ENCODE measurements around the gene SMARCD3. TPM values are rescaled to one million over a fixed set of nuclear protein-coding genes. Genes with fewer than 3 reads are reported as not detected.

Gene SMARCD3
- total RNA-seq, 2 donors from 2014 or later = 40.0 to 43.5 TPM

DNA sequence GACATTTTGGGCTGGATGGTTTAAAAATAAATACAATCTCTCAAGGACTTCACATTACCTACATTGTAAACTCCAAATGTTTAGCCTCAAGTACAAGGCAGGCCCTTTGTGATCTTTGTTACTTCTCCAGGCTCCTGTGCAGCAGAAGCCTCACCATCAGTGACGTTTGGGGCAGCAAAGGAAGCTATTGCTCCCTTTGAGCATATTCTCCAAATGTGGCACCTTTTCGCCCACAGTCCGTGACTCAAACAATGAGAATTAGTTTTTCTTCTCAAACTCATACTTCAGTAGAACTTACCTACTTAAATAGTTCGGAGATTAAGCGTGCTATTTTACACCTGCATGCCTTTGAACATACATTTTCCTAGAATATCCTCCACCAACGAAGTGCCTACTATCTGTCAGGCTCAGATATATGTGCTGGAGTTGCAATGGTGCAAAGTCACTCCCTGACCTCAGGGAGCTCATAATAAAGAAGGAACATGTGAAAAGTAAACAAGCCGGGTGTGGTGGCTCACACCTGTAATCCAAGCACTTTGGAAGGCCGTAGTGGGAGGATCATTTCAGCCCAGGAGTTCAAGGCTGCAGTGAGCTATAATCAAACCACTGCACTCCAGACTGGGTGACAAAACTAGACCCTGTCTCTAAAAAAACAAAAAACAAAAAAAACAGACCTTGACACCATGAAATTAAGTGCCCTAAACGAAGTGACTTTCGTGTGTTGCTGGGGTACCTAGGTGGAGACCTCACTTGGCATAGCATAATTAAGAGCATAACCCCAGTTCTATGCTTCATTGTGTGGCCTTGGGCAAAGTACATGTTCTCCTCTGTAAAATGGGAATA is 20.2 kb downstream of the SMARCD3 start:
- peak overlapping the region; percentile 68 for H3K9ac ChIP-seq (ENCODE audit: extremely low read depth, low read length, poor library complexity, severe bottlenecking)
- Mint-ChIP-seq H3K27me3 (ENCODE audit: insufficient read depth) (no peaks in the 10 kb centered on the region), H3K4me1 (peaks cover 36% of the 10 kb centered on the region), H3K36me3 (ENCODE audit: low read depth) (peaks cover 22% of the 10 kb centered on the region), H3K4me3 (peak overlapping the region; percentile 97), H3K27ac (peak overlapping the region; percentile 99), H3K9me3 (no peaks in the 10 kb centered on the region)
- H3K4me1 ChIP-seq (ENCODE audit: control insufficient read depth, insufficient read depth, low read length) = peaks cover 11% of the 10 kb centered on the region
- no peaks in the 10 kb centered on the region for H3K27me3 ChIP-seq (ENCODE audit: control insufficient read depth, insufficient read depth, low read length, poor library complexity, severe bottlenecking)
- peak overlapping the region; percentile 95 for H3K27ac ChIP-seq (ENCODE audit: low read depth, low read length)
- TF ChIP-seq, protein P1, sequence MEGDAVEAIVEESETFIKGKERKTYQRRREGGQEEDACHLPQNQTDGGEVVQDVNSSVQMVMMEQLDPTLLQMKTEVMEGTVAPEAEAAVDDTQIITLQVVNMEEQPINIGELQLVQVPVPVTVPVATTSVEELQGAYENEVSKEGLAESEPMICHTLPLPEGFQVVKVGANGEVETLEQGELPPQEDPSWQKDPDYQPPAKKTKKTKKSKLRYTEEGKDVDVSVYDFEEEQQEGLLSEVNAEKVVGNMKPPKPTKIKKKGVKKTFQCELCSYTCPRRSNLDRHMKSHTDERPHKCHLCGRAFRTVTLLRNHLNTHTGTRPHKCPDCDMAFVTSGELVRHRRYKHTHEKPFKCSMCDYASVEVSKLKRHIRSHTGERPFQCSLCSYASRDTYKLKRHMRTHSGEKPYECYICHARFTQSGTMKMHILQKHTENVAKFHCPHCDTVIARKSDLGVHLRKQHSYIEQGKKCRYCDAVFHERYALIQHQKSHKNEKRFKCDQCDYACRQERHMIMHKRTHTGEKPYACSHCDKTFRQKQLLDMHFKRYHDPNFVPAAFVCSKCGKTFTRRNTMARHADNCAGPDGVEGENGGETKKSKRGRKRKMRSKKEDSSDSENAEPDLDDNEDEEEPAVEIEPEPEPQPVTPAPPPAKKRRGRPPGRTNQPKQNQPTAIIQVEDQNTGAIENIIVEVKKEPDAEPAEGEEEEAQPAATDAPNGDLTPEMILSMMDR (conservative IDR thresholded peaks at IDR 0.05) = no peak
- WGBS, 2 experiments (ENCODE audit: insufficient coverage in 1 of 2, insufficient read length in 1 of 2) = 82 to 85% methylated on average over 10 of the region's 10 CpGs
- no peak for DNase-seq
- H3K36me3 ChIP-seq (ENCODE audit: control insufficient read depth, insufficient read depth, low read length) = peaks cover 20% of the 10 kb centered on the region
- H3K4me3 ChIP-seq (ENCODE audit: low read length) = peak overlapping the region; percentile 82
- H3K9me3 ChIP-seq (ENCODE audit: control insufficient read depth, low read length) = no peaks in the 10 kb centered on the region

- Histone ChIP-seq H3K4me3 (ENCODE audit: low read length) (peak within 1 kb of the TSS; percentile 82), H3K9ac (ENCODE audit: extremely low read depth, low read length, poor library complexity, severe bottlenecking) (peak within 1 kb of the TSS; percentile 68), H3K9me3 (ENCODE audit: control insufficient read depth, low read length) (no peaks in the 10 kb centered on the region), H3K36me3 (ENCODE audit: control insufficient read depth, insufficient read depth, low read length) (peaks cover 31% of the 10 kb centered on the region), H3K27me3 (ENCODE audit: control insufficient read depth, insufficient read depth, low read length, poor library complexity, severe bottlenecking) (no peaks in the 10 kb centered on the region), H3K4me1 (ENCODE audit: control insufficient read depth, insufficient read depth, low read length) (peaks cover 11% of the 10 kb centered on the region), H3K27ac (ENCODE audit: low read depth, low read length) (peak within 1 kb of the TSS; percentile 95)
- Mint-ChIP-seq H3K4me1 (peaks cover 31% of the 10 kb centered on the region), H3K27me3 (ENCODE audit: insufficient read depth) (no peaks in the 10 kb centered on the region), H3K9me3 (no peaks in the 10 kb centered on the region), H3K27ac (peak within 1 kb of the TSS; percentile 99), H3K36me3 (ENCODE audit: low read depth) (peaks cover 32% of the 10 kb centered on the region), H3K4me3 (peak within 1 kb of the TSS; percentile 97)
- WGBS, 2 experiments (ENCODE audit: insufficient coverage in 1 of 2, insufficient read length in 1 of 2) = 0 to 1% methylated on average over 49 to 68 of the region's 68 CpGs
- TF ChIP-seq, protein P1 (conservative IDR thresholded peaks at IDR 0.05) = no peak
- peak; percentile 100 for DNase-seq
Observed at GRCh38 chr7:151226875-151227782, 21.4 kb downstream of the SMARCD3 start, which contains the start of gene ABCF2. TSS of gene ABCF2 (minus strand) at chr7:151227205. CDS start at chr7:151226458, 747 bp downstream.

DNA sequence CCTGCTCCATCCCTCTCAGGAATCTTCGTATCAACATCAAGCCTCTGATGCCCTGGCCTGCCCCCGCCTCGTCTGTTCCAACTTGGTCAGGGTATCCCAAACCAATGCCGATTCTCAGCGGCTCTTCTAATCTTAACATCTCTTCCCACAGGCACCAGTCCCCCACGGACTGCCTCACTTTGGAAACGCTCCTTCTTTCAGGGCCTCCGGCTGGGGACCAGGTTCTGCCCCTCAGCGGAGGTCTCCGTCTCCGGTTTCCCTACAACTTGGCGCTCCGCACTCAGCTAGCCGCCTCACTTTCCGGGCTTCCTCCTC is 22.0 kb downstream of the SMARCD3 start:
- peaks cover 36% of the 10 kb centered on the region for H3K36me3 ChIP-seq (ENCODE audit: control insufficient read depth, insufficient read depth, low read length)
- WGBS, 2 experiments (ENCODE audit: insufficient coverage in 1 of 2, insufficient read length in 1 of 2) = 1 to 2% methylated on average over 13 to 15 of the region's 15 CpGs
- Mint-ChIP-seq H3K27me3 (ENCODE audit: insufficient read depth) (no peaks in the 10 kb centered on the region), H3K9me3 (no peaks in the 10 kb centered on the region), H3K27ac (peak overlapping the region; percentile 99), H3K4me1 (peaks cover 26% of the 10 kb centered on the region), H3K36me3 (ENCODE audit: low read depth) (peaks cover 37% of the 10 kb centered on the region), H3K4me3 (peak overlapping the region; percentile 97)
- peaks cover 11% of the 10 kb centered on the region for H3K4me1 ChIP-seq (ENCODE audit: control insufficient read depth, insufficient read depth, low read length)
- H3K9ac ChIP-seq (ENCODE audit: extremely low read depth, low read length, poor library complexity, severe bottlenecking) = peak overlapping the region; percentile 68
- no peak for DNase-seq
- H3K27me3 ChIP-seq (ENCODE audit: control insufficient read depth, insufficient read depth, low read length, poor library complexity, severe bottlenecking) = no peaks in the 10 kb centered on the region
- H3K4me3 ChIP-seq (ENCODE audit: low read length) = peak overlapping the region; percentile 82
- TF ChIP-seq, protein P1 (conservative IDR thresholded peaks at IDR 0.05) = no peak
- no peaks in the 10 kb centered on the region for H3K9me3 ChIP-seq (ENCODE audit: control insufficient read depth, low read length)
- H3K27ac ChIP-seq (ENCODE audit: low read depth, low read length) = no peak overlapping the region

Measured in endodermal cell (in vitro differentiated cells).